NCI-H1930 (cell line): ENCODE results near the gene HNF4A.

Source experiments
- DNase-seq, 2 experiments: peaks; one replicate each; lab custom pipeline; 2025; lab: John Stamatoyannopoulos, UW

Gene HNF4A

DNA sequence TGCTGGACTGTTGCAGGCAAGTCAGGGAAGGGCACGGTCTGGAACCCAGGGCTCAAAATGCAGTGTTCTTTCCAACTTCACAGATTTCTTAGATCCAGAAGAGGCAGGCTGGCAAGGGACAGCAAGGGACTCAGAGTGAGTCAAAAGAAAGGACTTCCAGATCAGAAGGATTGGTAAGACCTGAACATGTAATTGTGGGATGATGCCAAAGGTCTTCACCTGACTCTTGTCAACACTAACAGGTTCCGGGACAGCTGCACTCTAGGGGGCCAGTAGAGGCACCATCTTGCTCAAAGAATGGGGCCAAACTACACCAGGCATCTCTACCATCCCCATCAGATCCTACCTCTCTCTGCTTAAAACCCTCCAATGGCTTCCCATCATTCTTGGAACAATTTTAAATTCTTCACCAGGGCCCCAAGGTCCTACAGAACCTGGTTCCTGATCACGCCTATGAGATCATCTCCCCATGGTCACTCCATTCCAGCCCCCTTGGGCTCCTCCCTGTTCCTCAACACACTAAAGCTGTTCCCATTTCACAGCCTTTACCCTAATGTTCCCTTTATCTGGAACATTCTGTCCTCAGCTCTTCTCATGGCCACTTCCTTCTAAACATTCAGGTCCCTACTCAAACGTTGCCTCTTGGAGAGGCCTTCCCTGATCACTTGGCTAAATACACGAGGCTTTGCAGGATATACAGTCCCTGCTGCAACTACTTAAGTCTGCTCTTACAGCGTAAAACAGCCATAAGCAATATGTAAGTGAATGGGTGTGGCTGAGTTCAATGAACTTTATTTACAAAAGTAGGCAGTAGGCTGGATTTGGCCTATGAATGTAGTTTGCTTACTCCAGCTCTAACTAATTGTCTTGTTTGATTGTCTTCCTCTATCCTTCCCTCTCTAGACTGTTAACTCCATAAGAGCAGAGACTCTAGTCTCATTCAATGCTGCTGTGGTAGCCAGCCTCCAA, 90.5 kb downstream of the HNF4A start:
- DNase-seq: no peak

DNA sequence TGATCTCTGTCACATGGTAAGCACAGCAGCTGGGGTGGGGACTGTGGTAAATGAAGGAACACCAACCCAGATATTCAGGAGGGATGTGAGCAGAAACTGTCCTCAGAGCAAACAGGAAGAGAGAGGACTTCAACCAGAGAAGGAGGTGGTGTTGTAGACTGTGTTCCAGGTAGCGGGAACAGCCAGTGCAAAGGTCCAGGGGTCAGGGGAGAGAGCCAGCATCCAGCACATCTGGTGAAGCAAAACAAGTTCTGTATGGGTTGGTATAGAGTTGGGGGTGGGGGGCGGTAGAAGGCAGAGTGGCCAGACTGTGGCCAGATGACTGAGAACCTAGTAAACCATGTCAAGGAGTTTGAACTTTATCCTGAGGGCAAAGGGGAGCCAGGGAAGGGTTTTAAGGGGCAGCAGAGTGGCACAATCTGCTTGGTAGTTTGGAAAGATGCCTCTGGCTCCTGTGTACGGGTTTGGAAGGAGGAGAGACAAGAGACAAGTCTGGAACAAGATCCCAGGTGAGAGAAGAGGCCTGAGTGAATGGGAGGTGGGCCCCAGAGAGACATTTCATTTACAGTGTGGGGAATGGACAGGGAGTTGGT, 92.4 kb downstream of the HNF4A start:
- DNase-seq: no peak

DNA sequence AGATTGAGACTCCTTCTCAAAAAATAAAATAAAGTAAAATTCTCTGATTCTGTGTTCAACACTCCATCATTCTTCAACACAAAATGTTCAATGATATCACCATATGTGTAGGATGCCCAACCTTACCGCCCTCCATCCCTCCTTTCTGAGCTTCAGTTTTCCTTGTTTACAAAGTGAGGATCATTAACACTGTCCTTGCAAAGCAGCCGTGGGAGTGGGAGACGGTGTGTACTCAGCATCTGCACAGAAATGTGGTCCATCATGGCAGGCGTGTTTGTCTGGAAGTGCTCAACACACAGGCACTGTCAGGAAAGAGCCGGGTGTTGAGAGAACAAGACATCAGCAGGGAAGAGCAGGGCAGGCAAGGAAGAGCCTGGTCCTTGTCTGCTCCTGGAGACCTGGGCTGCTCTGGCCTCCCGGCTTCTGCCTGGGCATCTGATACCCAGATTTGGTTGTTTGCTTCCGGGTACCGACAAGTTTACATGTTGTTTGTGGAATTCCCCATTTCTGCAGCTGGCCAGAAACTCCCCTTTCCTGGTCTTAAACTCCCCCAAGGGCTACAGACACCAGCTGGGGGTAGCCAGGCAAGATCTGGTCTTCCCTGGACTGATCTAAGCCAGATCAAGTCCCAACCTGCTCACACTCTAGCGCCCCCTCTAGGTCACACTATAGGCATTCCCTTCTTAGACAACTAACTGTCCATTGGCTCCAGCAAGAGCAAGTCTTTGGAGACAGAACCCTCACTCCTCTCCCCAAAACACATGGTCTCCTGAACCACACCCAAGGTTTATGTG, 93.5 kb downstream of the HNF4A start:
- DNase-seq: peak; percentile 21 to 64

DNA sequence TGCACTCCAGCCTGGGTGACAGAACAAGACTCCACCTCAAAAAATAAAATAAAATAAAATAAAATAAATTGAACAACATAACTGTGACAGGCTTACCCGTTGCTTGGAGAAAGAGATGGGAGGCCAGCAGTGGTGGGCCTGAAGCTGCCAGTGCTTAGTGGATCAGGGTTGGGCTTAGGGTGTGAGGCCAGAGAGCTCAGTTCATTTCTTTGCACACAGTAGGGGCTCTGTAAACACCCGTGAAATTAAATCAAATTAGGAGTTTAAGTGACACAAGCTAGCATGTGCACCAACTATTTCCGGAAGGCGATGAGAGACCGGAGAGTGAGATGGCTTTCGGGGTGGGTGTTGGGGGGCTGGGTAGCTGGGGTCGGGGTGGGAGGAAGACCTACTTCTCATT, 94.4 kb downstream of the HNF4A start:
- no peak for DNase-seq

DNA sequence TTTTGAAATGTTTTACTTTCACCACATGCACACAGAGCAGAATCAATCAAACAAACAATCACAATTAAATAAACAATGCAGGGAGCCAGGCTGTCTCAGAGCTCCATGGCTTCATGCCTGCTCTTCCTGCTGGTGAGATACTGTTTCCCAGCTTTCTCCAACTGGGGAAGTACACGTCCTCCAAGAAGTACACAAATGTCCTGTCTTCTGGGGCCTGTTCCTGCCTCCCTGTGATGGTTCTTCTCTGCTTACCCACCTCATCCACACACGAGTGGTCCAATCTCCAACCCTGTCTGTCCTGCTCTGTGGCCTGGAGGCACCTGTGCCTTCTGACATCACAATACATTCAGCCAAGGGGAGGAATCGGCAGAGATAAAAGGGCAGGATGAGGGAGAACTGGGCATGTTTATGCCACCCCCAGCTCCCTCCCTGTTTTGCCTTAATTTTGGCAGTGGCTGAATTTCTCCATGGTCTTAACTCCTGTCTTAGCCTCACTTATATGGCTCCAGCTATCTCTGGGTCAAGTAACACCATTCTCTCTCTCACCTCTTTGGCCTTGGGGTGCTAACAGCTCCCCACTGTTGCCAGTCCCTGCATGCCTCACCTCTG, 94.9 kb downstream of the HNF4A start:
- no peak for DNase-seq

DNA sequence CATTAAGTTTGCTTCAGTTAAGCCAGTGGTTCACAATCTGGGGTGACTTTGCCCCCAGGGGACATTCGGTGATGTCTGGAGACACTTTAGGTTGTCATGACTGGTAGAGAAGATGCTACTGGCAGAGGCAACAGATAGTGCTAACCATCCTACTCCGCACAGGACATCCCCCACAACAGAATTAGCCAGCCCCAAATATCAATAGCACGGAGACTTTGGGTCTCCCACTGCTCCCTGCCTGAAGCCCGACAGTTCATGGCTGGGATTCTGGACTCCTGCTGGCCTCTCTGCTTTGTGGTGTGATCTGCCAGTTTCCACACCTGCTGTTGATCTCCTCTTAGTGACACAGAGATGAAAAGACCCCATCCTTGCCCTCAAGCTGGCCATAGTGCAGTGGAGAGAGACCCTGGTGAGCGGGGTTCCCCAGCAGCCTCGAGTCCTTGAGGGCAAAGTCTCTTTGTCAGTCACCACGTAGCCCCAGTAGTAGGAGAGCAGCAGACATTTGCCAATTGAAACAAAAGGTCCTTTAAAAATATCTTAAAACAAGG, 95.5 kb downstream of the HNF4A start:
- no peak for DNase-seq

DNA sequence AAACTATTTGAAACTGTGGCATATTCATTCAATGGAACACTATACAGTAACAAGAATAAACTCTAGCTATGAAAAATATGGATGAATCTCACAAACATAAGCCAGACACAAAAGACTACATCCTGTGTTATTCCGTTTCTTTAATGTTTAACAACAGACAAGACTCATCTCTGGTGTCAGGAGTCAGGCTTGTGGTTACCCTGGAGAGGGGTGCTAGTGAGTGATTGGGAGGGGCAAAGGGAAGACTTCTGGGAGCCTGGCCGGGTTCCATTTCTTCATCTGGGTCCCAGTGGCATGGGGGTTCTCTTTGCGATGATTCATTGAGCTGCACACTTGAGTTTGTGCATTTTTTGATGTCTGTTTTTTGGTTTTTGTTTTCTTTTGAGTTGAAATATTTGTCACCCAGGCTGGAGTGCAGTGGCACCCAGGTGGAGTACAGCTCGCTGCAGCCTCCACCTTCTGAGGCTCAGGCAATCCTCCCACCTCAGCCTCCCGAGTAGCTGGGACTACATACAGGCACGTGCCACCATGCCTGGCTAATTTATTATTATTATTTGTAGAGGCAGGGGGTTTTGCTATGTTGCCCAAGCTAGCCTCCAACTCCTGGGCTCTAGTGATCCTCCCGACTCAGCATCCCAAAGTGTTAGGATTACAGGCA, 98.9 kb downstream of the HNF4A start:
- DNase-seq: no peak

DNA sequence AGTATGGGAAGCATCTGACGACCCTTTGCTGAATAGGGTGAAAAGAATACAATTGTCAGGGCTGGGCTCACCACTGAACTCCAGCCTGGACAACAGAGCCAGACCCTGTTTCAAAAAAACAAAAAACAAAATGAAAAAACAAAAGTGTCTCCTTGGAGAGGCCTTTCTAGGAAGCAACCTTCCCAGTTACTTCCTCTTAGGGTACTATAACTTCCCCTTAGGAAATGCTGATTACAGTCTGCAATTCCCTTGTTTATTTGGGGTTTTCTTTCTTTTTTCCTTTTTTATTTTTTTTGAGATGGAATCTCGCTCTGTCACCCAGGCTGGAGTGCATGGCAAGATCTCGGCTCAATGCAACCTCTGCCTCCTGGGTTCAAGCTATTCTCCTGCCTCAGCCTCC, 99.6 kb downstream of the HNF4A start:
- no peak for DNase-seq

DNA sequence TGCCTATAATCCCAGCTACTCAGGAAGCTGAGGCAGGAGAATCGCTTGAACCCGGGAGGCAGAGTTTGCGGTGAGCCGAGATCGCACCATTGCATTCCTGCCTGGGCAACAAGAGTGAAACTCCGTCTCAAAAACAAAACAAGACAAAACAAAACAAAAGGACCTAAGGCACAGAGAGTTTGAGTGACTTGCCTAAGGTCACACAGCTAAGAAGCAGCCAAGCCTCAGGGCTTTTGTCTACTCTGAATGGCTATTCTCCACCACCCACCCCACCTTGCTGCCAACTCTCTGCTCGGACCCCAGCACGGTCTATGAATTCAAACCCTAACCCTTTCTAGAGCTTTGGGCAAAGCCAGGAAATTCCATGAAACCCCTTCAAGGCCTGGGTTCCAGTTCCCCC, 101.1 kb downstream of the HNF4A start:
- no peak for DNase-seq

DNA sequence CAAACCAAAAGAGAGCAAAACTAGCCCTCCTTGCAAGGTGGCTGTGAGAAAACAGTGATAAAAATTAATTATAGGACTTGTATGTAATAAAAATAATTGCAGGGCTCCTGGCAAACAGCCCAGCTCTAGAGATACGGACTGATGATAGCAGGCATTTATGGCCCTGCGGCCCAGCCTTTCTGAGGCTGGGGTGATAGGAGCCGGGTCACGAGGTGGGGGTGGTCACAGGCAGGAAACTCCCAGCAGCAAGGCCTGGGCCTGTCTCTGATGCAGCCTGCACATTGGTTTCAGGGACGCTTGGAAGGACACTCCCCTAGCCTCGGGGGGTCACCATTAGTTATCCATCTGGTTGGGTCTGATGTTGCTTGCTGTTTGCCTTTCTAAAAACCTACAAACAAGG, 101.5 kb downstream of the HNF4A start:
- DNase-seq: no peak

DNA sequence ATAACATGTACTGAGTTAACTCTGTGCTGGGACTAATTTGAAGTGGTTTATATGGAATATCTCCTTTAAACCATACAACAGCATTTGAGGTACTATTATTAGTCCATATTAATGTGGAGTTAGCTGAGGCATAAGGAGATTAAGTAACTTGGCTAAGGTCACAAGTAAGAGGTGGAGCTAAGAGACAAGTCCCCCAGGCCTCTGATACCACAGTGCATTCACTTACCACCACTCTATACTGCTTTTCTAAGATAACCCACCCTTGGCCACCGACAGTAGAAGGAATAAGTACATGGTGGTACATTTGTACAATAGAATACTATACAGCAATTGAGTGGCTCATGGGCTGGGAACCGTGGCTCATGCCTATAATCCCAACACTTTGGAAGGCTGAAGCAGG, 103.8 kb downstream of the HNF4A start:
- no peak for DNase-seq

DNA sequence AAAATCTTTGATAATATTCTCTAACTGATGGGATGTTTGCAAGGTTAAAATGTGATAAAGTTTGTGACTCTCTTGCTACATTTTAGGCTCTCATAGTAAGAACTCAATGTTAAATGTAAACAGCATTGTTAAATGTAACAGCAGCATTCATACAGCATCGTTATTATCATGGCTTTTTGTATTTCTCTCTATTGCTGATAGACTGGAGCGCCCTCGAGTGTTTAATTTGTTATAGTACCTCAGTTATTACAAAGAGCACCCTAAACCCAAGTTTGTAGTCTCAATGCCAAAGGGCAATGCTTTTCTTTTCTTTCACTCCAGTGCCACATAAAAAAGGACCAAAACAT, 105.3 kb downstream of the HNF4A start:
- DNase-seq: peak in 1 of 2 experiments; percentile 40

DNA sequence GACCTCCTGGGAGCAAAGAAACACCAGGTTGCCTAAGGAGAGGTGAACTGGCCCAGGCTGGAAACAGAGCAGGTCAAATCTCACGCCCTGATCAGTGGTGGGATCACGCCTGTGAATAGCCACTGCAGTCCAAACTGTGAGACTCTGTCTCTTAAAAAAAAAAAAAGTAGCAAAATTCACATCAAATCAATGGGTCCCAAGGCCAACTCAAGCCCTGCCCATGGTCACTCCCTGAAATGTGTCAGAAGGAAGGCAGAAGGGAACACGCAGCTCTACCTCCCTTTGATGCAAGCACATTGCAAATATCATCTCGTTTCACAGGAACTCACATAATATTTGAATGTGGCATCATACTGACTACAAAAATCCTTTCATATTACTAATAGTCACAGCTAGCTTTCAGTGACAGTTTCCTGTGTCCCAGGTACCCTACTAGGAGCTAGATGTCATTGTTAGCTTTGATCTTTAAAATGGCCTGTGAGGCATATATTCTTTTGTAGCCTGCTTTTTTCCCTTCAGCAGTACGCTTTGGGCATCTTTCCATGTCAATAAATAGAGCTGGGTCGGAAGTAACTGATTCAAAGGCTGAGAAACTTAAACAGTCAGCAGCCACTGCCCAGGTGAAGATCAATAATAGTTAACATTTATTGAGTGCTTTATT, 105.8 kb downstream of the HNF4A start:
- DNase-seq: no peak

DNA sequence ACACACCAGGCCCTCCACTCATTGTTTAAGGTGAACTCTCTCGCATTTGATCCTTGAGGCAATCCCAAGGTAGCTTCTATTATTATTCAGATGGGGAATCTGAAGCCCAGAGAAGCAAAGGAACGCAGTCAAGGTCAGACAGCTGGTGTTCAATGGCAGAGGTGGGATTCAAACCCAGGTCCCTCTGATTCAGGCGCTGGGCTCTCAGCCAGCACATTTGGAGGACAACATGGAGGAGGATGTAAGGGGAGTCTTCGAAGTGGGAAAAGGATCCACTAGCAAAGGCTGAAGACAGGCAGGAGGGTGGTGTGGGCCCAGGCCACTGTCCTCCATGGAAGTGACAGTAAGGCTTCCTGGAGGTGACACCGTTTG, 106.3 kb downstream of the HNF4A start:
- no peak for DNase-seq

DNA sequence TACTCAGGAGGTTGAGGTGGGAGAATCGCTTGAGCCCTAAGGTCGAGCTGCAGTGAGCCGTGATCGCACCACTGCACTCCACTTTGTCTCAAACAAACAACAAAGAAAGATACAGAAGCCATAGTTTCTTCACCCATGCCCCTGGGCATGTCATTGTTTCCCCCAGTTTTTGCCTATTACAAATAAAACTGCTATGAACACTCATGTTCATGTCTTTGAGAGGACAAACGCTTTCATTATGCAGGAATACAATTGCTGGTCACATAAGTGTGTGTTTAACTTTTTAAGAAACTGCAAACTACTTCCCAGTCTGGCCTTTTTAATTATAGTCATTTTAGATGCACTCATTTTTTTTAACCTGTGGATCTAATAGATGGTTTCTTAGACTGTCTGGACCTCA, 108.0 kb downstream of the HNF4A start:
- DNase-seq: no peak

DNA sequence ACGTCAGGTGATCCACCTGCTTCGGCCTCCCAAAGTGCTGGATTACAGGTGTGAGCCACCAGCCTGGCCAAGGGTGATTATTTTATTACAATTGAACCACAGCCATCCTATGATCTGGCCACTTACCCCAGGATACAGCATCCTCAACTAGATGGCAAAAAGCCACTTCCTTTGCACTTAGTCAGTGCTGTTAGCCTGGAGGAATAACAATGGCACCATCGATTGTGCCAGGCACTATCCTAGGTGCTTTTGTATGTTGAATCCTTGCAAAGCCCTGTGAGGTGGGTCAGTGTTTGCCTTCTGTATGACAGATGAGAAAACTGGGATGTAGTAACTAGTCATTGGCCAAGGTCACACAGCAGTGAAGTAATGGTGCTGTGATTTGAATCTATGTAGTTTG, 109.0 kb downstream of the HNF4A start:
- no peak for DNase-seq

DNA sequence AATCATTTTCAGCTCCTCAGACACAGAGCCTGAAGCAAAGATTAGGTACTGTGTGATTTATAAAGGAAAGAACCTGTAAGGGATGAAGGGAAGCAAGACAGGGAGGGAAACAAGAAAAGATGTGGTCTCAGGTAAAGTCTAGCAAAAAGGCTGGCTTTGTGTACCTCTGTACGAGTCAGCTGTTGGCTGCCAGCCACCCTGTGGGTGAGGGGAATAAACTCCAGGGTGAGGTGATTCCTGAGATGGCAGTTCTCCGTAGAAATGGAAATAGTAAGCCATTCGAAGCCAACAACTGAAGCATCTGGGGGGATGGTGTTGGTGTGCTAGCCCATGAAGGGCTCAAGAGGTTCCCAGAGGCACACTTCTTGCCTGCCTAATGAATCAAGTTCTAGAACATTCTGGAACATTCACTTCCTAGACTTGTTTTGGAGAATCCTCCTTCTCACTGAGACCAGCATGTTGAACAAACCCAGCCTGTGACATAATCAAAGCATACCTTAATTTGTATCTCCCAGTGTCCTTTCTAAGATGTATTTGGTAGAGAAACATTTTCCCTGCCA, 109.6 kb downstream of the HNF4A start:
- no peak for DNase-seq

DNA sequence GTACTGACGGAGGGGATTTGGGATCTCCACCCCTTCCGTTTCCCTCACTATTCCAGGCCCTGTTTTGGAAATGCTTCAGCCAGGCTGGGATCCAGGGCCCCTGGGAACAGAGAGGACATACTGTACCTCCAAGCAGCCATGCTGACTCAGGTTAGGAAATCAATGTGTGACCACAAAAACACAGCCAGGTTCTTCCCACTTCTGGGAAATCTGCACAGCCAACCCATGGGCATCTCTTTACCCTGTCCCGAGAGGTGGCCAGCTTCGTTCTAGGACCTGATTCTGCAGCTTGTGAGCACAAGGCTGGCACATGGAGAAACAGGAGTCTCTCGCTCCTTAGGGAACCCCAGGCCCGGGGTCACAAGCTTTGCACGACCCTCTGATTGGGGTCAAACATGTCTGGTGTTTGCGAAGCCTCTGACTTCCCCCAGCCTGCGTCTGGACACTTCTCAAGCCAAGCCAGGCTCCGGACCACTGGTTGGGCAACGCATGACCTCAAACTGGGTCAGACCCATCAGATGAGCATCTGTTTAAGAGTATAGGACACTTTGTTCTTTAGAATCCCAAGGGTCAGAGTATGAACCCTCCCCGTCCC, 111.9 kb downstream of the HNF4A start:
- DNase-seq: no peak

DNA sequence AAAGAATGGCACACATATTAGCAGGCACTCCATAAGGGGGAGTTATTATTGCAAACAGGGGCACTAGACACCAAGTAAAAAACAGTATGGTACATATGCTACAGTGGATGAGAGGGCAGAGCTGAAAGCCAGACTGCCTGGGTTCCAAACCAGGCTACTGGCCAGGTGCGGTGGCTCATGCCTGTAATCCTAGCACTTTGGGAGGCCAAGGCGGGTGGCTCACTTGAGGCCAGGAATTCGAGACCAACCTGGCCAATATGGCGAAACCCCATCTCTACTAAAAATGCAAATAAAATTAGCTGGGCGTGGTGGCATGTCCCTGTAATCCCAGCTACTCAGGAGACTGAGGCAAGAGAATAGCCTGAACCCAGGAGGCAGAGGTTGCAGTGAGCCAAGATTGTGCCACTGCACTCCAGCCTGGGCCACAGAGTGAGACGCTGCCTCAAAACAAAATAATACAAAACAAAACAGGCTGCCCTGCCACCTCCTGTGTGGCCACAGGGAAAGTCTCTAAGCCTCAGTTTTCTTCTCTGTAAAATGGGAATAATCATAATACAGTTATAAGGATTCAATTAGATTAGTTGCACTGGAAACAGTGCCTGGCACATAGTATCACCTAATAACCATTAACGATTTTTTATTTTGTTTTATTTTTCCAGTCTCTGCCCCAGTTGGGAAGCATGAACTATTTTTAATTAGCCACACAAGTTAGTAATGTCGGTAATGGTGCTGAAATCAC, 112.7 kb downstream of the HNF4A start:
- DNase-seq: no peak

DNA sequence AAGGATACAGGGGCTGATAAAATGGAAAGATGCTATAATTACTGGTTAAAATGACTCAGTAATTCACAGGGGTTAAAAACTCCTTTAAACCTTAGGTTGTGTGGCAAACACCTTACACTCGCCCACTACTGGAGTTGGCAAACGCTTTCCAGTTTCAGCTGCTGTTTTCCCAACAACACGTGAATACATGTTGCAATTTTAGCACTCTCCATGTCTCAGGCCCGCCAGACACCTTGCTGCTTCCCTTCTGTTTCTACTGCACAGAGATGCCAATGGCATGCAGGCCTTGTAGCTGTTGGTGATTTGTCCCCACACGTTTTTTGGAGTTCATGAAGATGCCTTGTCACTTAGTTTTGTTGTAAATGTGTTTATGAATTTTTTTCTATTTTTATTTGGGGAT, 114.8 kb downstream of the HNF4A start:
- DNase-seq: no peak
